Activated CD8-positive, alpha-beta memory T cell treated with anti-CD3 and anti-CD28 coated beads, Interleukin-2, amount 10 ng/mL, durations not matched to agents 7 days and 5 days (primary cell): ENCODE results near the gene COPS9. TPM values are rescaled to one million over a fixed set of nuclear protein-coding genes. Genes with fewer than 3 reads are reported as not detected.

Experiments
- ATAC-seq: fragments of 150-1000 bp; cut with Tn5 transposase; one replicate; pipeline ENCODE4 v1.10.0; 2021; ENCODE audit warnings: moderate library complexity
- CTCF ChIA-PET: fragments of 350-600 bp; sonication (Branson Sonifier 250); formaldehyde crosslinking; loops from one replicate; lab custom pipeline; 2021; ENCODE audit warnings: antibody characterized with exemption; lab: Charles Lee
- DNase-seq: peaks from one replicate; pipeline ENCODE4 v3.0.0-alpha.2; 2020
- H3K27ac Mint-ChIP-seq: one replicate; pipeline ENCODE4 v1.8.0; 2021; ENCODE audit warnings: mild to moderate bottlenecking, mixed read lengths
- H3K27me3 Mint-ChIP-seq: one replicate; pipeline ENCODE4 v1.8.0; 2021; ENCODE audit warnings: mixed read lengths
- H3K36me3 Mint-ChIP-seq: one replicate; pipeline ENCODE4 v1.8.0; 2021; ENCODE audit warnings: mild to moderate bottlenecking, mixed read lengths
- H3K4me1 Mint-ChIP-seq: one replicate; pipeline ENCODE4 v1.8.0; 2021; ENCODE audit warnings: mixed read lengths
- H3K4me3 Mint-ChIP-seq: one replicate; pipeline ENCODE4 v1.8.0; 2021; ENCODE audit warnings: mild to moderate bottlenecking, moderate library complexity, mixed read lengths
- H3K9me3 Mint-ChIP-seq: one replicate; pipeline ENCODE4 v1.8.0; 2022; ENCODE audit warnings: low read depth, mixed read lengths
- total RNA-seq, 2 experiments: library from RNA; stranded (reverse); gene quantifications; one replicate each; pipeline ENCODE4 v1.2.3, GENCODE V29; 2021

Gene COPS9
- total RNA-seq, 2 experiments from 2014 or later, result 80.4 to 112 TPM

GRCh38 chr2:240121675-240122074 is 14.4 kb downstream of the COPS9 start:
- H3K36me3 Mint-ChIP-seq, result no peaks in the 10 kb centered on the region
- no peaks in the 10 kb centered on the region for H3K4me1 Mint-ChIP-seq
- no peak for ATAC-seq
- peaks cover 12% of the 10 kb centered on the region for H3K27me3 Mint-ChIP-seq
- H3K9me3 Mint-ChIP-seq, result no peaks in the 10 kb centered on the region
- no peak overlapping the region for H3K4me3 Mint-ChIP-seq
- H3K27ac Mint-ChIP-seq, result no peak overlapping the region
- CTCF ChIA-PET, result no interaction called here
- DNase-seq, result no peak

DNA sequence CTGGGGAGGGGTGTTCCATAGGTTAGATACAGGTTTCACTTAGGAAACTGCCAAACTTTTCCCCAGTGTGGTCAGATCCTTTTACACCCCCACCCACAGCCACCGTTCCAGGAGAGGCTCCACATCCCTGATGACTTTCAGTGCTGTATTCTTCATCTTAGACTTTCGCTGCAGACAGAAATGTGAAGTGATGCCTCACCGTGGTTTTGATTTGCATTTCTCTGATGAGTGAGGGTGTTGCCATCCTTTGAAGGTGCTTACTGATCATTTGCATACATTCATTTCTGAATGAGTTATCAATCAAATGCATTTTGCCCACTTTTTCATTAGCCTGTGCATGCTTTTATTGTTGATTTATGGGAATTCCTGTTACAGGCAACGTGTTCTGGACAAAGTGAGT is 14.9 kb downstream of the COPS9 start:
- Mint-ChIP-seq H3K9me3 (no peaks in the 10 kb centered on the region), H3K4me3 (no peak overlapping the region), H3K27me3 (peaks cover 17% of the 10 kb centered on the region), H3K4me1 (no peaks in the 10 kb centered on the region), H3K36me3 (no peaks in the 10 kb centered on the region), H3K27ac (no peak overlapping the region)
- DNase-seq (no peak), ATAC-seq (no peak)
- CTCF ChIA-PET, result no interaction called here

DNA sequence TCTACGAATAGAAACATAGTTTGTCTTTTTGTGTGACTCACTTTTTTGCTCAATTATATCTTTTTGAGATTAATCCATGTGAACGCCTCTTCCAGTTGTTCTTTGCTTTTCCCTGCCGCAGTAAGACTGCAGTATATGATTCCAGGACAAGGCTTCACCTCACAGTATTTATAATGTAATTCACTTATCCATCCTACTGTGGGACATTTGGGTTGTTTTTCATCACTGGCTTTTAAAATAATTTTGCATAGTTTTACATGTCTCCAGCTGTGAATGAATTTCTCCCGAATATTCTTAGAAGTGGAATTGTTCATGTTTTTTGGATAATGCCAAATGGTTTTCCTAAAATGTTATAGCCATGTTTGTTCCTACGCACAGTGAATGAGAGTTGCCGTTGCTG is 21.9 kb downstream of the COPS9 start:
- DNase-seq, result no peak
- ATAC-seq, result no peak
- Mint-ChIP-seq H3K27ac (no peak overlapping the region), H3K4me1 (no peaks in the 10 kb centered on the region), H3K4me3 (no peak overlapping the region), H3K9me3 (no peaks in the 10 kb centered on the region), H3K27me3 (peaks cover 34% of the 10 kb centered on the region), H3K36me3 (no peaks in the 10 kb centered on the region)
- CTCF ChIA-PET, result interaction anchor here (1.4 kb wide), 1 partner anchor 29 kb away, joined by 7 read pairs; no protein-coding TSS in a partner anchor

GRCh38 chr2:240112914-240113690 is 23.0 kb downstream of the COPS9 start:
- Mint-ChIP-seq H3K9me3 (no peaks in the 10 kb centered on the region), H3K36me3 (no peaks in the 10 kb centered on the region), H3K27me3 (peaks cover 33% of the 10 kb centered on the region), H3K4me1 (no peaks in the 10 kb centered on the region), H3K27ac (no peak overlapping the region), H3K4me3 (no peak overlapping the region)
- ATAC-seq (no peak), DNase-seq (no peak)
- CTCF ChIA-PET, result interaction anchor here (0.6 kb wide), 1 partner anchor 123 kb away, joined by 3 read pairs; no protein-coding TSS in a partner anchor

DNA sequence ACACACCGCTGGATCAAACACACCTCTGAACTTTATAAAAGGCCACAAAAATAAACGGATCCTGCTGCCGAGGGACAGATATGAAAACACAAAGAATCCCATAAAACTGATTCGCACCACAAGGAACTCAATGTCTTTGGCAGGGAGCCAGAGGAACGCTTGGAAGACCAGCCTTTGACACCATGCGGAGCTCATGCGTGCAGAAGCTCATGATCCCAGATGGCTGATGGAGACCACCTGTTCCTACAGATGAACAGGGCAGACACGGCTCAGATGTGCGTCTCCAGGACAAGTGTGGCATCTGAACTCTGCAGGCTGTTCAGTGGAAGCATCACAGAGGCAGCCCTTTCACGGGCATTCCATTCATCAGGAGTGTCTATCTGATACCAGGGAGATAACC is 24.9 kb downstream of the COPS9 start:
- ATAC-seq, result no peak

GRCh38 chr2:240109386-240109785 is 26.7 kb downstream of the COPS9 start:
- Mint-ChIP-seq H3K27ac (no peak overlapping the region), H3K4me3 (no peak overlapping the region), H3K9me3 (no peaks in the 10 kb centered on the region), H3K27me3 (peaks cover 13% of the 10 kb centered on the region), H3K36me3 (no peaks in the 10 kb centered on the region), H3K4me1 (no peaks in the 10 kb centered on the region)
- CTCF ChIA-PET, result no interaction called here
- ATAC-seq, result no peak
- no peak for DNase-seq

More for the DNA sequence above, 24.9 kb downstream of the COPS9 start:
- Mint-ChIP-seq H3K4me1 (no peaks in the 10 kb centered on the region), H3K9me3 (no peaks in the 10 kb centered on the region), H3K27me3 (peaks cover 22% of the 10 kb centered on the region), H3K4me3 (no peak overlapping the region), H3K27ac (no peak overlapping the region), H3K36me3 (no peaks in the 10 kb centered on the region)
- DNase-seq, result no peak
- CTCF ChIA-PET, result no interaction called here

DNA sequence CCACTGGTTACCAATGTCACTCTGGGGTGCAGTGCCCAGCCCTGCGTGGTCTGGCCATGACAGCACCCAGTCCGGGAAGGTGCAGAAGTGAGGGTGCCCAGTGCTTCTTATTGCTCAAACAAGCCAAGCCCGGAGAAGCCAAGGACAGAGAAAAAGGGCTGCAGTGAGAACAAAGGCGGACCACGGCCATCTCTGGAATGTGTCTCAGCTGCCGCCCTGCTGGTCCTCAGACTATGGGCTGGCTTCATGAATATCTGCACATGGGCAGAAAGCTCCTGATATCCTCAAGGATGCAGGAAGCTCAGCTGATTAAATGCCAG is 28.7 kb downstream of the COPS9 start:
- no peaks in the 10 kb centered on the region for H3K4me1 Mint-ChIP-seq
- DNase-seq (no peak), ATAC-seq (no peak)
- H3K27ac Mint-ChIP-seq, result no peak overlapping the region
- CTCF ChIA-PET, result no interaction called here
- no peaks in the 10 kb centered on the region for H3K9me3 Mint-ChIP-seq
- peaks cover 6% of the 10 kb centered on the region for H3K27me3 Mint-ChIP-seq
- no peaks in the 10 kb centered on the region for H3K36me3 Mint-ChIP-seq
- no peak overlapping the region for H3K4me3 Mint-ChIP-seq

- Mint-ChIP-seq H3K4me1 (no peaks in the 10 kb centered on the region), H3K27ac (no peak overlapping the region), H3K9me3 (no peaks in the 10 kb centered on the region), H3K36me3 (no peaks in the 10 kb centered on the region), H3K27me3 (peaks cover 7% of the 10 kb centered on the region), H3K4me3 (no peak overlapping the region)
- ATAC-seq (no peak), DNase-seq (no peak)
- CTCF ChIA-PET, result no interaction called here
These were observed 29.2 kb downstream of the COPS9 start for GRCh38 chr2:240106765-240107476.

GRCh38 chr2:240105982-240106381 is 30.1 kb downstream of the COPS9 start:
- Mint-ChIP-seq H3K4me1 (no peaks in the 10 kb centered on the region), H3K9me3 (no peaks in the 10 kb centered on the region), H3K27ac (no peak overlapping the region), H3K27me3 (peaks cover 14% of the 10 kb centered on the region), H3K36me3 (no peaks in the 10 kb centered on the region), H3K4me3 (no peak overlapping the region)
- ATAC-seq (no peak), DNase-seq (no peak)
- CTCF ChIA-PET, result no interaction called here

DNA sequence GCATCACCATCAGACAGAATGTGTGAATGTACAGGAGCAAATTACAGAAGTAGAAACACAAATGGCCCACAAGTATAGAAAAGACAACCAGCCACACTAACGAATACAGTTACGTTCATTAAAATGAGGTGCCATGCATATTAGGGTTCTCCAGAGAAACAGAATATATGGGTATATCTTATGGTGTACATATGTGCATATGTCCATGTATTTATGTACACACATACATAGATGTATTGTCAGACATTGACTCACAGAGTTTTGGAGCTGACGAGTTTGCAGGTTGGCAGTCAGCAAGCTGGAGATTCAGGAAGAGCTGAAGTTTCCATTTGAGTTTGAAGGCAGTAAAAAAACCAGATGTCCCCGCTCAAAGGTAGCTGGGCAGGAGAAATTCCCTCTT is 33.0 kb downstream of the COPS9 start:
- H3K4me1 Mint-ChIP-seq, result no peaks in the 10 kb centered on the region
- no peak for DNase-seq
- no peaks in the 10 kb centered on the region for H3K9me3 Mint-ChIP-seq
- no peaks in the 10 kb centered on the region for H3K36me3 Mint-ChIP-seq
- ATAC-seq, result no peak
- no peak overlapping the region for H3K27ac Mint-ChIP-seq
- no peak overlapping the region for H3K4me3 Mint-ChIP-seq
- H3K27me3 Mint-ChIP-seq, result peaks cover 36% of the 10 kb centered on the region
- CTCF ChIA-PET, result no interaction called here

DNA sequence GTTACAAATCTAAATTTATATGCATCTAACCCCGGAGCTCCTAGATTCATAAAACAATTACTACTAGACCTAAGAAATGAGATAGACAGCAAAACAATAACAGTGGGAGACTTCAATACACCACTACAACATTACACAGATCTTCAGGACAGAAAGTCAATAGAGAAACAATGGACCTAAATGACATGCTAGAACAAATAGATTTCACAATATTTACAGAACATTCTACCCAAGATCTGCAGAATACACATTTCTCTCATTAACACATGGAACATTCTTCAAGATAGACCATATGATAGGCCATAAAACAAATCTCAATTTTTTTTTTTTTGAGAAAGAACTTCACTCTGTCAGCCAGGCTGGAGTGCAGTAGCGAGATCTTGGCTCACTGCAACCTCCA is 37.8 kb downstream of the COPS9 start:
- ATAC-seq (no peak), DNase-seq (no peak)
- Mint-ChIP-seq H3K9me3 (no peaks in the 10 kb centered on the region), H3K4me3 (no peak overlapping the region), H3K27ac (no peak overlapping the region), H3K36me3 (no peaks in the 10 kb centered on the region), H3K4me1 (no peaks in the 10 kb centered on the region), H3K27me3 (peaks cover 77% of the 10 kb centered on the region)
- CTCF ChIA-PET, result no interaction called here

DNA sequence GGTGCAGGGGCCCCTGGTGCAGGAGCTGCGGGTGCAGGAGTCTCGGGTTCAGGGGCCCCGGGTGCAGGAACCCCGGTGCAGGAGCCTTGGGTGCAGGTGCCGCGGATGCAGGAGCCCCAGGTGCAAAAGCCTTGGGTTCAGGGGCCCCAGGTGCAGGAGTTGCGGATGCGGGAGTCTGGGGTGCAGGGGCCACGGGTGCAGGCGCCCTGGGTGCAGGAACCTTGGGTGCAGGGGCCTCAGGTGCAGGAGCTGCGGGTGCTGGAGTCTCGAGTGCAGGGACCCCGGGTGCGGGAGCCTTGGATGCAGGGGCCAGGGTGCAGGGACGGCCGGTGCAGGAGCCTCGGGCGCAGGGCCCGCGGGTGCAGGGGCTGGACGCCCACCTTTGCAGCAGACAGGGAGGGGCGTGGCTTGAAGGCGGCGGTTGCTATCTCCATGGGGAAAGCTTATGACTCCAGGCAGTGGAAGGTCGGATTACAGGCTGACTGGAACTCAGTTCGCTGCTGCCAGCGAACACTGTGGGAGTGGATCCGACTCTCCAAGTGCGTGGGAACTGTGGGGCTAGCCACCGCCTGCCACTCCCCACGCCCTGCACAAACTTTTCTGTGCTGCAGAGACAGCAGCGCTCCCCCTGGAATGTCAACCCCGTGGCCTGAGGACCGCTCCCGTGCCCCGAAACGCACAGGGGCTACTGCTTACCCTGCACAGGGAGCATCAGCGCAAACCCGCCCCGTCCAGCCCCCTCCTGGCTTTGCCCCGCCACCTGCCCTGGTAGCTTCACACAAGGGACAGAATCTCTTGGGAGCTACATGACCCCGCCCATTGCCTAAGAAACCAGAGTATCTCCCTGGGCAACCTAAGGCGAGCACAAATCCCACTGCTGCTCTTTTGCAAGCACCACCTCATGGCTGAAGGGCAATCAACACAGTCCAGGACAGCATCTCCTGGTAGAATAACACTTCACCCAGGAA is 40.3 kb downstream of the COPS9 start:
- CTCF ChIA-PET, result no interaction called here
- H3K27ac Mint-ChIP-seq, result no peak overlapping the region
- no peaks in the 10 kb centered on the region for H3K36me3 Mint-ChIP-seq
- DNase-seq (no peak), ATAC-seq (no peak)
- no peaks in the 10 kb centered on the region for H3K9me3 Mint-ChIP-seq
- peaks cover 75% of the 10 kb centered on the region for H3K27me3 Mint-ChIP-seq
- H3K4me3 Mint-ChIP-seq, result no peak overlapping the region
- H3K4me1 Mint-ChIP-seq, result no peaks in the 10 kb centered on the region

GRCh38 chr2:240089306-240089705 is 46.8 kb downstream of the COPS9 start:
- Mint-ChIP-seq H3K4me1 (no peaks in the 10 kb centered on the region), H3K4me3 (no peak overlapping the region), H3K36me3 (no peaks in the 10 kb centered on the region), H3K27me3 (peaks cover 17% of the 10 kb centered on the region), H3K9me3 (peaks cover 2% of the 10 kb centered on the region), H3K27ac (no peak overlapping the region)
- no peak for ATAC-seq
- CTCF ChIA-PET, result no interaction called here
- no peak for DNase-seq
